Osteocyte (in vitro differentiated cells): ENCODE data around the gene LYZL1. TPM values are rescaled to one million over a fixed set of nuclear protein-coding genes. Genes with fewer than 3 reads are reported as not detected.

Experiments used
- DNase-seq: peaks from one replicate; pipeline ENCODE4 v3.0.0; 2021; ENCODE audit warnings: mixed read lengths; ENCODE audit not compliant: unreplicated experiment; ENCODE audit errors: extremely low spot score
- H3K27ac Mint-ChIP-seq: one replicate; pipeline ENCODE4 v1.8.0; 2021; ENCODE audit warnings: mild to moderate bottlenecking, mixed read lengths; ENCODE audit not compliant: unreplicated experiment
- H3K27me3 Mint-ChIP-seq: one replicate; pipeline ENCODE4 v1.8.0; 2021; ENCODE audit warnings: mixed read lengths; ENCODE audit not compliant: unreplicated experiment
- H3K36me3 Mint-ChIP-seq: one replicate; pipeline ENCODE4 v1.8.0; 2021; ENCODE audit warnings: mixed read lengths; ENCODE audit not compliant: unreplicated experiment
- H3K4me1 Mint-ChIP-seq: one replicate; pipeline ENCODE4 v1.8.0; 2021; ENCODE audit warnings: mixed read lengths; ENCODE audit not compliant: unreplicated experiment
- H3K4me3 Mint-ChIP-seq: one replicate; pipeline ENCODE4 v1.8.0; 2021; ENCODE audit warnings: mild to moderate bottlenecking, moderate library complexity, mixed read lengths; ENCODE audit not compliant: unreplicated experiment
- H3K9me3 Mint-ChIP-seq: one replicate; pipeline ENCODE4 v1.8.0; 2021; ENCODE audit warnings: mixed read lengths; ENCODE audit not compliant: unreplicated experiment
- total RNA-seq: library from RNA; stranded (reverse); gene quantifications from 2 replicates; pipeline ENCODE4 v1.2.1, GENCODE V29; 2021
- TF ChIP-seq, protein P1 (sequence below): fragments of 200-600 bp; sonication (generic); IDR thresholded peaks from 2 replicates; pipeline ENCODE4 v1.5.0; 2021; ENCODE audit warnings: antibody characterized with exemption, mild to moderate bottlenecking, moderate library complexity

Gene LYZL1
- total RNA-seq, 1 donor from 2014 or later, result not detected

DNA sequence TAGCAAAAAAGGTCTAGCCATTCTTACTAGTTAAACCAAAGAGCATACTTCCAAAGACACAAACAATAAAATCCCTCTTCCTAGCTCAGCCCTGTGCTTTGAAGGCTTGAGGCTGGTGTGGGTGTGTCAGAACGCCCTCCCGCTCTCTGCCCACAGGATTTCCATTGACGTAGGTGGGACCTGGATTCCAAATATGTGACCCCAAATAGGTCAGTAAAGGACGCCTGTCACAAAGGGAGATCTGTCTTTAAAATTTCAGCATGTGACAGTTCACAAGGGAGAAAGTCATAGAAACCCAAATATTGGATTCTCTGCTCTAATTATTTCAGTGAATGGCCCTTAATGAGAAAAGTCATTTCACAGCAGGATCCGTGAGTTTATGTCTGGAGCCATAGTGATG is 39.9 kb upstream of the LYZL1 start:
- H3K4me1 Mint-ChIP-seq, result no peaks in the 10 kb centered on the region
- no peak overlapping the region for H3K27ac Mint-ChIP-seq
- TF ChIP-seq, protein P1, sequence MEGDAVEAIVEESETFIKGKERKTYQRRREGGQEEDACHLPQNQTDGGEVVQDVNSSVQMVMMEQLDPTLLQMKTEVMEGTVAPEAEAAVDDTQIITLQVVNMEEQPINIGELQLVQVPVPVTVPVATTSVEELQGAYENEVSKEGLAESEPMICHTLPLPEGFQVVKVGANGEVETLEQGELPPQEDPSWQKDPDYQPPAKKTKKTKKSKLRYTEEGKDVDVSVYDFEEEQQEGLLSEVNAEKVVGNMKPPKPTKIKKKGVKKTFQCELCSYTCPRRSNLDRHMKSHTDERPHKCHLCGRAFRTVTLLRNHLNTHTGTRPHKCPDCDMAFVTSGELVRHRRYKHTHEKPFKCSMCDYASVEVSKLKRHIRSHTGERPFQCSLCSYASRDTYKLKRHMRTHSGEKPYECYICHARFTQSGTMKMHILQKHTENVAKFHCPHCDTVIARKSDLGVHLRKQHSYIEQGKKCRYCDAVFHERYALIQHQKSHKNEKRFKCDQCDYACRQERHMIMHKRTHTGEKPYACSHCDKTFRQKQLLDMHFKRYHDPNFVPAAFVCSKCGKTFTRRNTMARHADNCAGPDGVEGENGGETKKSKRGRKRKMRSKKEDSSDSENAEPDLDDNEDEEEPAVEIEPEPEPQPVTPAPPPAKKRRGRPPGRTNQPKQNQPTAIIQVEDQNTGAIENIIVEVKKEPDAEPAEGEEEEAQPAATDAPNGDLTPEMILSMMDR, result no peak
- H3K36me3 Mint-ChIP-seq, result no peaks in the 10 kb centered on the region
- H3K4me3 Mint-ChIP-seq, result no peak overlapping the region
- no peaks in the 10 kb centered on the region for H3K9me3 Mint-ChIP-seq
- no peak for DNase-seq
- peaks cover 33% of the 10 kb centered on the region for H3K27me3 Mint-ChIP-seq

DNA sequence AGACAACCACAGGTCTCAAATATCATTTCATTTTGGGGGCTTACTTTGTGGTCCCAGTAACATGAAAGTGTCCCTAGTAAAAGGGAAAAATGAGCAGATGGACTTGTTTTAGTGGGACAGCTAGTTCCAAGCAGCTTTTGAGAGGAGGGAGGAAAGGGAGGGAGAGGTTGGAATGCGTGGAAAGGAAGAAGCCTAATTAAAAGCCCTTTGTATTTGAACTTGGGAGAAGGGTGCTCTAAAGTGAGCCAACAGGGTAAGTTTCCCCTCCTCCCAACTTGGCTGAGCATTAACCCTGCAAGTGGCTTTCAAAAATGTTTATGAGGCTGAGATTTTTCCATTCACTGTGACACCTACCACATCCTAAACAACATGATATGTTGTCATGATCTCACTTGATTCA is 38.8 kb upstream of the LYZL1 start:
- H3K27me3 Mint-ChIP-seq, result peaks cover 29% of the 10 kb centered on the region
- peaks cover 5% of the 10 kb centered on the region for H3K4me1 Mint-ChIP-seq
- H3K36me3 Mint-ChIP-seq, result no peaks in the 10 kb centered on the region
- no peak overlapping the region for H3K27ac Mint-ChIP-seq
- TF ChIP-seq, protein P1, result no peak
- no peaks in the 10 kb centered on the region for H3K9me3 Mint-ChIP-seq
- no peak overlapping the region for H3K4me3 Mint-ChIP-seq
- DNase-seq, result no peak

GRCh38 chr10:29252811-29253689 is 35.8 kb upstream of the LYZL1 start:
- H3K27ac Mint-ChIP-seq, result no peak overlapping the region
- H3K27me3 Mint-ChIP-seq, result peaks cover 29% of the 10 kb centered on the region
- H3K4me1 Mint-ChIP-seq, result peaks cover 30% of the 10 kb centered on the region
- H3K36me3 Mint-ChIP-seq, result no peaks in the 10 kb centered on the region
- DNase-seq, result no peak
- H3K9me3 Mint-ChIP-seq, result no peaks in the 10 kb centered on the region
- TF ChIP-seq, protein P1, result no peak
- H3K4me3 Mint-ChIP-seq, result no peak overlapping the region

- H3K27ac Mint-ChIP-seq, result no peak overlapping the region
- peaks cover 30% of the 10 kb centered on the region for H3K4me1 Mint-ChIP-seq
- no peaks in the 10 kb centered on the region for H3K9me3 Mint-ChIP-seq
- TF ChIP-seq, protein P1, result no peak
- peaks cover 29% of the 10 kb centered on the region for H3K27me3 Mint-ChIP-seq
- no peaks in the 10 kb centered on the region for H3K36me3 Mint-ChIP-seq
- no peak for DNase-seq
- no peak overlapping the region for H3K4me3 Mint-ChIP-seq
These were observed 35.2 kb upstream of the LYZL1 start for GRCh38 chr10:29253690-29254029.

GRCh38 chr10:29254123-29255046 is 34.5 kb upstream of the LYZL1 start:
- Mint-ChIP-seq H3K36me3 (no peaks in the 10 kb centered on the region), H3K4me1 (peaks cover 30% of the 10 kb centered on the region), H3K27ac (no peak overlapping the region), H3K27me3 (peaks cover 29% of the 10 kb centered on the region), H3K4me3 (no peak overlapping the region), H3K9me3 (no peaks in the 10 kb centered on the region)
- DNase-seq, result no peak
- TF ChIP-seq, protein P1, result no peak
